CD14-positive monocyte (primary cell): ENCODE results near the gene UNKL. TPM values are rescaled to one million over a fixed set of nuclear protein-coding genes. Genes with fewer than 3 reads are reported as not detected.

Experiments
- DNase-seq, 3 donors: peaks; one replicate each; pipeline ENCODE4 v3.0.0-alpha.2; 2011 to 2022
- H2AFZ ChIP-seq: 2 replicates; pipeline ENCODE4 v1.6.0; 2012; ENCODE audit warnings: mild to moderate bottlenecking, low read depth, low read length, inconsistent platforms; ENCODE audit not compliant: insufficient read depth, poor library complexity, severe bottlenecking
- H3K27ac ChIP-seq, 2 donors: 1 replicate in 1 of 2; 2 replicates in 1 of 2; pipeline ENCODE4 v1.5.1; 2012 to 2013; ENCODE audit warnings: low read length in 2 of 2, control low read depth in 1 of 2, inconsistent platforms in 1 of 2, low read depth in 1 of 2, mild to moderate bottlenecking in 1 of 2
- H3K27me3 ChIP-seq, 2 donors: one replicate each; pipeline versions ENCODE4 v1.6.0 to v1.6.1; 2011 to 2013; ENCODE audit warnings: low read length in 2 of 2; ENCODE audit not compliant: control insufficient read depth in 2 of 2, insufficient read depth in 2 of 2
- H3K36me3 ChIP-seq, 2 donors: replicated peaks in 1 of 2; 1 replicate in 1 of 2; 2 replicates in 1 of 2; pipeline versions ENCODE4 v1.5.1 to v1.6.1; 2012 to 2013; ENCODE audit warnings: low read length in 2 of 2, control low read depth in 1 of 2, inconsistent platforms in 1 of 2, mild to moderate bottlenecking in 1 of 2; ENCODE audit not compliant: insufficient read depth in 2 of 2, control insufficient read depth in 1 of 2
- H3K4me1 ChIP-seq, 2 donors: 1 replicate in 1 of 2; 2 replicates in 1 of 2; pipeline versions ENCODE4 v1.5.1 to v1.6.1; 2012 to 2013; ENCODE audit warnings: low read length in 2 of 2, control low read depth in 1 of 2, inconsistent platforms in 1 of 2, mild to moderate bottlenecking in 1 of 2, moderate library complexity in 1 of 2; ENCODE audit not compliant: insufficient read depth in 2 of 2, control insufficient read depth in 1 of 2
- H3K4me2 ChIP-seq: replicated peaks from 2 replicates; pipeline ENCODE3; 2012; ENCODE audit warnings: low read length, moderate library complexity, mild to moderate bottlenecking; ENCODE audit not compliant: poor library complexity, severe bottlenecking; ENCODE audit errors: extremely low read depth
- H3K4me3 ChIP-seq, 3 experiments: fragments of 200-600 bp in 1 of 3; sonication (generic) in 1 of 3; replicated peaks in 1 of 3; 1 replicate in 2 of 3; 2 replicates in 1 of 3; pipeline ENCODE4 v1.5.1; 2011 to 2013; ENCODE audit warnings: low read length in 3 of 3, mild to moderate bottlenecking in 3 of 3, control low read depth in 2 of 3, low read depth in 2 of 3, inconsistent platforms in 1 of 3, moderate library complexity in 1 of 3
- H3K79me2 ChIP-seq: 2 replicates; pipeline ENCODE4 v1.6.0; 2012; ENCODE audit warnings: mild to moderate bottlenecking, control low read depth, inconsistent platforms, low read length, moderate library complexity; ENCODE audit not compliant: insufficient read depth
- H3K9ac ChIP-seq: 2 replicates; pipeline ENCODE4 v1.6.0; 2017; ENCODE audit warnings: low read length, mild to moderate bottlenecking; ENCODE audit not compliant: insufficient read depth, poor library complexity, severe bottlenecking
- H3K9me3 ChIP-seq, 2 donors: replicated peaks in 1 of 2; 1 replicate in 1 of 2; 2 replicates in 1 of 2; pipeline versions ENCODE4 v1.5.1 to v1.6.1; 2012 to 2013; ENCODE audit warnings: low read length in 2 of 2, control low read depth in 1 of 2; ENCODE audit not compliant: control insufficient read depth in 1 of 2, insufficient read depth in 1 of 2
- H4K20me1 ChIP-seq: 2 replicates; pipeline ENCODE4 v1.6.0; 2012; ENCODE audit warnings: mild to moderate bottlenecking, low read length, control low read depth, moderate library complexity; ENCODE audit not compliant: insufficient read depth
- H3K27ac Mint-ChIP-seq, 7 donors: one replicate each; pipeline ENCODE4 v1.8.0; 2020; ENCODE audit warnings: mild to moderate bottlenecking in 7 of 7, mixed read lengths in 7 of 7, moderate library complexity in 6 of 7, inconsistent platforms in 2 of 7
- H3K27me3 Mint-ChIP-seq, 3 donors: one replicate each; pipeline ENCODE4 v1.8.0; 2021 to 2022; ENCODE audit warnings: low read depth in 3 of 3, mild to moderate bottlenecking in 3 of 3, mixed read lengths in 3 of 3, moderate library complexity in 3 of 3, inconsistent platforms in 1 of 3
- H3K36me3 Mint-ChIP-seq, 2 donors: one replicate each; pipeline ENCODE4 v1.8.0; 2020; ENCODE audit warnings: mixed read lengths in 2 of 2, inconsistent platforms in 1 of 2, mild to moderate bottlenecking in 1 of 2
- H3K4me1 Mint-ChIP-seq: one replicate; pipeline ENCODE4 v1.8.0; 2020; ENCODE audit warnings: mild to moderate bottlenecking, mixed read lengths
- H3K4me3 Mint-ChIP-seq, 2 donors: one replicate each; pipeline ENCODE4 v1.8.0; 2020; ENCODE audit warnings: mild to moderate bottlenecking in 2 of 2, mixed read lengths in 2 of 2, moderate library complexity in 1 of 2
- H3K9me3 Mint-ChIP-seq, 7 donors: one replicate each; pipeline ENCODE4 v1.8.0; 2020 to 2022; ENCODE audit warnings: mixed read lengths in 7 of 7, mild to moderate bottlenecking in 6 of 7, moderate library complexity in 6 of 7, inconsistent platforms in 2 of 7
- WGBS: methylation state at CpG from one replicate; pipeline ENCODE4 v1.1.5; 2013; ENCODE audit warnings: missing lambda C conversion rate; ENCODE audit not compliant: insufficient coverage; 5-methylcytosine and 5-hydroxymethylcytosine counted together
- intact Hi-C, 2 donors: fragments of 100-400 bp; cut with micrococcal nuclease; formaldehyde crosslinking; loops; one replicate each; pipeline versions ENCODE4 v1.15.0 to v1.15.1; 2023
- polyA plus RNA-seq, 3 donors: library from polyadenylated mRNA; depleted of rRNA in 1 of 3; unstranded in 2 of 3; stranded (reverse) in 1 of 3; fragments of 300-500 nt in 2 of 3; fragments of >200 nt in 1 of 3; fragmentation: Illumina TruSeq in 2 of 3; gene quantifications; 1 replicate in 2 of 3; 2 replicates in 1 of 3; pipeline ENCODE4 v1.2.3, GENCODE V29; 2012 to 2021
- TF ChIP-seq, protein P1 (sequence below): fragments of 200-600 bp; IDR thresholded peaks from one replicate; pipeline ENCODE4 v1.8.0; 2022; ENCODE audit warnings: antibody characterized with exemption, mild to moderate bottlenecking

The UNKL gene
- polyA plus RNA-seq, 3 donors = 1.2 to 19.9 (median 2.2) TPM

DNA sequence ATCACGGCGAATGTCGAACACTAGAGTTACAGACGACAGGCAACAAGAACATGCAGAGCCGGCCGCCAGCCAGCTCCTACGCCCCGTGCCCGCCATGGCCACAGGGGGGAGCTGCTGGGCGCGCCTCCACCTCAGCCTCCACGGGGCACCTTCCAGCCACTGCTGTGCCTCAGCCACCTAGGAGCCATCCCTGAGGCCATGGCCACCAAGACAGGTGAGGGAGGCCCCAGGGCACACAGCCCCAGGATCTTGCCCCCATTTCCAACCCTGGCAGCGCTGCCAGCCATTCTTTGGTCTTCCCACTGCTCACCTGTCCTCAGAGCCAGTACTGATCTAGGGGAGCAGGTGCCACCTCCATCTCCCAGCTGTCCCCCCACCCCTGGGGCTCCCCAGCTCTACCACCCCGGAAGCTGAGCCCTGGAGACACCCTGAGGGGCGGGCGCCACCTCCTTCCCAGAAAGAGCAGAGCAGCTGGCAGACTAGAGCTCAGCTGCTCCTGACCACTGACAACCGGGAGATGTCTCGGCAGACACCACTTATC, 50.9 kb downstream of the UNKL start:
- Histone ChIP-seq H3K27ac (no peak overlapping the region), H3K9me3 (no peaks in the 10 kb centered on the region), H3K4me2 (no peak overlapping the region), H3K27me3 (no peaks in the 10 kb centered on the region), H2AFZ (no peak overlapping the region), H4K20me1 (peaks cover 88% of the 10 kb centered on the region), H3K79me2 (peaks cover 40% of the 10 kb centered on the region), H3K4me1 (no peaks in the 10 kb centered on the region), H3K9ac (no peak overlapping the region), H3K36me3 (peaks cover 72 to 90% of the 10 kb centered on the region in 2 donors), H3K4me3 (no peak overlapping the region)
- Mint-ChIP-seq H3K36me3 (peaks cover 51 to 88% of the 10 kb centered on the region in 2 donors), H3K9me3 (no peaks in the 10 kb centered on the region), H3K27ac (peak overlapping the region in 1 of 7 donors; percentile 42), H3K27me3 (peaks cover 0 to 1% (median 0%) of the 10 kb centered on the region in 3 donors), H3K4me1 (no peaks in the 10 kb centered on the region), H3K4me3 (no peak overlapping the region)
- TF ChIP-seq, protein P1, sequence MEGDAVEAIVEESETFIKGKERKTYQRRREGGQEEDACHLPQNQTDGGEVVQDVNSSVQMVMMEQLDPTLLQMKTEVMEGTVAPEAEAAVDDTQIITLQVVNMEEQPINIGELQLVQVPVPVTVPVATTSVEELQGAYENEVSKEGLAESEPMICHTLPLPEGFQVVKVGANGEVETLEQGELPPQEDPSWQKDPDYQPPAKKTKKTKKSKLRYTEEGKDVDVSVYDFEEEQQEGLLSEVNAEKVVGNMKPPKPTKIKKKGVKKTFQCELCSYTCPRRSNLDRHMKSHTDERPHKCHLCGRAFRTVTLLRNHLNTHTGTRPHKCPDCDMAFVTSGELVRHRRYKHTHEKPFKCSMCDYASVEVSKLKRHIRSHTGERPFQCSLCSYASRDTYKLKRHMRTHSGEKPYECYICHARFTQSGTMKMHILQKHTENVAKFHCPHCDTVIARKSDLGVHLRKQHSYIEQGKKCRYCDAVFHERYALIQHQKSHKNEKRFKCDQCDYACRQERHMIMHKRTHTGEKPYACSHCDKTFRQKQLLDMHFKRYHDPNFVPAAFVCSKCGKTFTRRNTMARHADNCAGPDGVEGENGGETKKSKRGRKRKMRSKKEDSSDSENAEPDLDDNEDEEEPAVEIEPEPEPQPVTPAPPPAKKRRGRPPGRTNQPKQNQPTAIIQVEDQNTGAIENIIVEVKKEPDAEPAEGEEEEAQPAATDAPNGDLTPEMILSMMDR = peak; percentile 92
- peak; percentile 24 to 51 (median 35) for DNase-seq
- intact Hi-C loops = no loop called here
- 41% methylated on average over 16 of the region's 18 CpGs for WGBS

GRCh38 chr16:1362807-1363206, 51.7 kb downstream of the UNKL start:
- Histone ChIP-seq H3K27ac (no peak overlapping the region), H3K79me2 (peaks cover 46% of the 10 kb centered on the region), H2AFZ (no peak overlapping the region), H3K9me3 (no peaks in the 10 kb centered on the region), H3K4me1 (no peaks in the 10 kb centered on the region), H4K20me1 (peaks cover 93% of the 10 kb centered on the region), H3K27me3 (no peaks in the 10 kb centered on the region), H3K4me2 (no peak overlapping the region), H3K36me3 (peaks cover 69 to 86% of the 10 kb centered on the region in 2 donors), H3K4me3 (no peak overlapping the region), H3K9ac (no peak overlapping the region)
- H3K4me1 Mint-ChIP-seq = peaks cover 2% of the 10 kb centered on the region
- TF ChIP-seq, protein P1 = no peak
- H3K27ac Mint-ChIP-seq = peak overlapping the region in 2 of 7 donors; percentile 45 to 53
- H3K27me3 Mint-ChIP-seq = peaks cover 0 to 1% (median 0%) of the 10 kb centered on the region in 3 donors
- intact Hi-C loops = no loop called here
- H3K36me3 Mint-ChIP-seq = peaks cover 51 to 91% of the 10 kb centered on the region in 2 donors
- H3K9me3 Mint-ChIP-seq = no peaks in the 10 kb centered on the region
- no peak for DNase-seq
- WGBS = 92% methylated on average over 3 of the region's 11 CpGs
- H3K4me3 Mint-ChIP-seq = no peak overlapping the region
